RWPE2 (cell line): ENCODE measurements around the gene INO80E.

Source experiments
- ATAC-seq: fragments of 200-7000 bp; cut with Tn5 transposase; 3 replicates; pipeline ENCODE4 v1.9.1; 2021; ENCODE audit warnings: low read depth
- DNase-seq: peaks from one replicate; pipeline ENCODE4 v3.0.0-alpha.2; 2020; ENCODE audit warnings: low spot score
- H3K27ac ChIP-seq: fragments of 450-650 bp; 2 replicates; pipeline ENCODE4 v1.5.1; 2017; ENCODE audit warnings: mild to moderate bottlenecking; ENCODE audit not compliant: poor library complexity, severe bottlenecking
- H3K27me3 ChIP-seq: fragments of 250-450 bp; sonication (Bioruptor Pico); 2 replicates; pipeline ENCODE4 v1.5.1; 2021; ENCODE audit warnings: mild to moderate bottlenecking, moderate library complexity; ENCODE audit not compliant: insufficient read depth, poor library complexity, severe bottlenecking
- H3K36me3 ChIP-seq: fragments of 250-450 bp; sonication (Bioruptor Pico); 2 replicates; pipeline ENCODE4 v1.5.1; 2020; ENCODE audit warnings: low read depth, mild to moderate bottlenecking, moderate library complexity
- H3K4me1 ChIP-seq: fragments of 250-450 bp; sonication (Bioruptor Pico); 2 replicates; pipeline ENCODE4 v1.5.1; 2021; ENCODE audit warnings: mild to moderate bottlenecking, moderate library complexity; ENCODE audit not compliant: insufficient read depth, poor library complexity, severe bottlenecking
- H3K4me3 ChIP-seq: fragments of 250-450 bp; sonication (Bioruptor Pico); 2 replicates; pipeline ENCODE4 v1.5.1; 2021; ENCODE audit warnings: mild to moderate bottlenecking, moderate library complexity; ENCODE audit not compliant: severe bottlenecking
- H3K9me3 ChIP-seq: fragments of 250-450 bp; sonication (Bioruptor Pico); 2 replicates; pipeline ENCODE4 v1.5.1; 2021; ENCODE audit warnings: mild to moderate bottlenecking, moderate library complexity; ENCODE audit not compliant: severe bottlenecking
- TF ChIP-seq, protein P1 (sequence below): fragments of 450-650 bp; IDR thresholded peaks from one replicate; pipeline ENCODE4 v1.5.1; 2017; ENCODE audit warnings: mild to moderate bottlenecking, moderate library complexity; ENCODE audit not compliant: poor library complexity, severe bottlenecking

INO80E gene

DNA sequence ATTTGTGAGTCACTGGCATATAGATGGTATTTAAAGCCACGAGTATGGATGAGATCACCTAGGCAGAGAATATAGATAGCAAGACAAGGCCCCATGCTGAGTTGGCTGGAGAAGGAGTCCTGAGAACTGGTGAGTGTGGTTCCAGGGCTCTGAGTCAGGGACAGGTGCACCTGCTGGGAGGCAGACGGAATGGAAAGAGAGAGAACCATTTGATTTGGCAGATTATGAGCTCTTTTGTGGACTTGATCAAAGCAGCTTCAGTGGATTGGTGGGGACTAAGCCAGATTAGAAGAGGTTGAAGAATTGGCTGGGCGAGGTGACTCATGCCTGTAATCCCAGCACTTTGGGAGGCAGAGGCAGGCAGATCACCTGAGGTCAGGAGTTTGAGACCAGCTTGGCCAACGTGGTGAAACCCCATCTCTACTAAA lies 22.7 kb downstream of the INO80E start:
- no peak for DNase-seq
- Histone ChIP-seq H3K27ac (no peak overlapping the region), H3K27me3 (no peaks in the 10 kb centered on the region), H3K36me3 (no peaks in the 10 kb centered on the region), H3K4me1 (no peaks in the 10 kb centered on the region), H3K9me3 (no peaks in the 10 kb centered on the region), H3K4me3 (no peak overlapping the region)
- peak; percentile 10; the same call in 1 of the 3 replicates for ATAC-seq
- TF ChIP-seq, protein P1, sequence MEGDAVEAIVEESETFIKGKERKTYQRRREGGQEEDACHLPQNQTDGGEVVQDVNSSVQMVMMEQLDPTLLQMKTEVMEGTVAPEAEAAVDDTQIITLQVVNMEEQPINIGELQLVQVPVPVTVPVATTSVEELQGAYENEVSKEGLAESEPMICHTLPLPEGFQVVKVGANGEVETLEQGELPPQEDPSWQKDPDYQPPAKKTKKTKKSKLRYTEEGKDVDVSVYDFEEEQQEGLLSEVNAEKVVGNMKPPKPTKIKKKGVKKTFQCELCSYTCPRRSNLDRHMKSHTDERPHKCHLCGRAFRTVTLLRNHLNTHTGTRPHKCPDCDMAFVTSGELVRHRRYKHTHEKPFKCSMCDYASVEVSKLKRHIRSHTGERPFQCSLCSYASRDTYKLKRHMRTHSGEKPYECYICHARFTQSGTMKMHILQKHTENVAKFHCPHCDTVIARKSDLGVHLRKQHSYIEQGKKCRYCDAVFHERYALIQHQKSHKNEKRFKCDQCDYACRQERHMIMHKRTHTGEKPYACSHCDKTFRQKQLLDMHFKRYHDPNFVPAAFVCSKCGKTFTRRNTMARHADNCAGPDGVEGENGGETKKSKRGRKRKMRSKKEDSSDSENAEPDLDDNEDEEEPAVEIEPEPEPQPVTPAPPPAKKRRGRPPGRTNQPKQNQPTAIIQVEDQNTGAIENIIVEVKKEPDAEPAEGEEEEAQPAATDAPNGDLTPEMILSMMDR = no peak

DNA sequence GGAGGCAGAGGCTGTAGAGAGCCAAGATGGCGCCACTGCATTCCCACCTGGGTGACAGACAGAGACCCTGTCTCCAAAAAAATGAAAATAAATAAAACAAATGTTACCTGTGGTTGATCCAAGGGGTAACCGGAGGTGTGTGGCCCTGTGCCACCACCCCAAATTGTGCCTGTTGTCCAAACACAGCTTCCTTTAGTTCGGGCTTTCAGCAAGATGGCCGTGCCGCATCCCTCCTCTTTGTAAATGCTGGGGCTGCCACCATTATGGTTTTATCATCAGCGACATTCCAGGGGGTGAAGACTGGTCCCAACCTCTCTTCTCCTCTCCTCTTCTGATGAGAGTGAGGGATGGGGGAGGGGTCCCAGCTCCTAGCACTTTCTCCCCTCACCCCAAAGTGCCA lies 26.8 kb downstream of the INO80E start, which contains the start of gene C16orf92:
Gene C16orf92, plus strand, starts transcription at position 312 of the 400 bp plus-strand sequence. CDS start 143 bp downstream, outside the sequence.
- Histone ChIP-seq H3K27me3 (no peaks in the 10 kb centered on the region), H3K4me3 (no peak within 1 kb of the TSS), H3K4me1 (no peaks in the 10 kb centered on the region), H3K9me3 (no peaks in the 10 kb centered on the region), H3K27ac (no peak within 1 kb of the TSS), H3K36me3 (no peaks in the 10 kb centered on the region)
- TF ChIP-seq, protein P1 = no peak
- ATAC-seq = no peak
- no peak for DNase-seq

DNA sequence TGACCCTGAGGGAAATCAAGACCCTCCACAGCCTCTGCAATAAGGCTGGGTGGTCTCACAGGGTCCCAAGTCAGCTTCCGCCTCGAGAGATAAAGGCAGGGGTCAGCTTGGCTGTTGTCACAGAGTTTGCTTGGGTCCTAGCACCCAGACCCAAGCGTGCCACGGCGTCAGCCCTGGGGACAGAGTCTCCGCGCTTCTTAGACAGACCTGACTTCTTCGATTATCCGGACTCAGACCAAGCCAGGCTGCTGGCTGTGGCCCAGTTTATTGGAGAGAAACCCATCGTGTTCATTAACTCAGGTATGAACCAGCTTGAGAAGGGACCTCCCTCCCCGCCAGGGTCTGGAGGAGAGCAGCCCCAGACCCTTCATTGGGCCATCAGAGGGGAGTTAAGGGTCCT lies 27.5 kb downstream of the INO80E start:
- no peak for DNase-seq
- Histone ChIP-seq H3K4me1 (no peaks in the 10 kb centered on the region), H3K27me3 (no peaks in the 10 kb centered on the region), H3K27ac (no peak overlapping the region), H3K36me3 (no peaks in the 10 kb centered on the region), H3K9me3 (no peaks in the 10 kb centered on the region), H3K4me3 (no peak overlapping the region)
- ATAC-seq = no peak
- TF ChIP-seq, protein P1 = no peak

DNA sequence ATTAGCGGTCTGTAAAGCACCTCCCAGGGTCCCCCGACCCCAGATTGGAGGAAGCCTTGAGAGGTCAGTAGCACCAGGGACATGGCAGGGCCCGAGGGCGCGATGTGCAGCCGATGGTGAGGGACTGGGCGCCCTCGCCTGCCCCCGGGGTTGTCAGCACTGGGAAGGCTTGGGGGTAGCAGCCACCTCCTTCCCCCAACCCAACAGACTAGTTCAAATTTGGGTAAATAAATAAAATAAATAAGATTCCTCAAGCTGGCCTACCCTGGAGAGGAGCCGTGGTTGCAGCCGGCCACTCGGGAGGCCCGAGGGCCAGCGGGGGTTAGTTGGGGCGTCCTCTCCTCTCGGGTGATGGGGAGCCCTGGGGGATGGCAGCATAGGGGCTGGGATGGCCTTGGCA lies 28.4 kb downstream of the INO80E start:
- no peaks in the 10 kb centered on the region for H3K27me3 ChIP-seq
- TF ChIP-seq, protein P1 = no peak
- H3K36me3 ChIP-seq = no peaks in the 10 kb centered on the region

DNA sequence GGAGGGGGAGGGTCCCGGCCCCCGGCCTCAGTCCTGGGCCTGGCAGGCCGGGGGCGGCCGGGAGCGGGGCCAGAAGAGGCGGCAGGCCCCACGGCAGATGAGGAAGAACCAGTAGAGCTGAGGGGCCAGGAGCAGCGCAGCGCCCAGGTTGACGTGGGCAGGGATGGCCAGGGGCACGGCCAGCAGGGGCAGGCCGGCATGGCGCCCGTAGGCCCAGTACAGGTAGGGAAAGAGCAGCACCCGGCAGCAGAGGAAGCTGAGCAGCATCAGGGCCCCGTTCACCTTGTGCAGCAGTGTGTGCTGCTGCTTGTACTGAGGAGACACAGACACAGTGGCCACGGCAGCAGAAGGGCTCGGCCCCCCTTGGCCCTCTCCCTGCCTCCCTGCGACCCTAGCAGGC lies 29.1 kb downstream of the INO80E start:
- Histone ChIP-seq H3K36me3 (no peaks in the 10 kb centered on the region), H3K27ac (no peak overlapping the region)

More for the DNA sequence above, 28.4 kb downstream of the INO80E start:
- no peak overlapping the region for H3K27ac ChIP-seq
- no peak for DNase-seq
- H3K9me3 ChIP-seq = no peaks in the 10 kb centered on the region
- no peaks in the 10 kb centered on the region for H3K4me1 ChIP-seq
- ATAC-seq = no peak
- no peak overlapping the region for H3K4me3 ChIP-seq

More for the DNA sequence above, 29.1 kb downstream of the INO80E start:
- TF ChIP-seq, protein P1 = no peak
- Histone ChIP-seq H3K27me3 (peaks cover under 1% of the 10 kb centered on the region), H3K9me3 (no peaks in the 10 kb centered on the region), H3K4me3 (no peak overlapping the region), H3K4me1 (no peaks in the 10 kb centered on the region)
- ATAC-seq (no peak), DNase-seq (no peak)
